ENCODE measurements around the gene CARMIL1.

CARMIL1 gene

GRCh38 chr6:25454136-25454535 lies 175.0 kb downstream of the CARMIL1 start:
- no peak overlapping the region for H3K4me3 ChIP-seq (ENCODE audit: low read length)
- TF ChIP-seq CTCF (conservative IDR thresholded peaks at IDR 0.05; ENCODE audit: low read length): no peak
- peak; percentile 17 for DNase-seq (ENCODE audit: low read depth)

GRCh38 chr6:25456249-25457040 lies 177.3 kb downstream of the CARMIL1 start:
- no peak for DNase-seq (ENCODE audit: low read depth)
- no peak overlapping the region for H3K4me3 ChIP-seq (ENCODE audit: low read length)
- no peak for TF ChIP-seq CTCF (conservative IDR thresholded peaks at IDR 0.05; ENCODE audit: low read length)

DNA sequence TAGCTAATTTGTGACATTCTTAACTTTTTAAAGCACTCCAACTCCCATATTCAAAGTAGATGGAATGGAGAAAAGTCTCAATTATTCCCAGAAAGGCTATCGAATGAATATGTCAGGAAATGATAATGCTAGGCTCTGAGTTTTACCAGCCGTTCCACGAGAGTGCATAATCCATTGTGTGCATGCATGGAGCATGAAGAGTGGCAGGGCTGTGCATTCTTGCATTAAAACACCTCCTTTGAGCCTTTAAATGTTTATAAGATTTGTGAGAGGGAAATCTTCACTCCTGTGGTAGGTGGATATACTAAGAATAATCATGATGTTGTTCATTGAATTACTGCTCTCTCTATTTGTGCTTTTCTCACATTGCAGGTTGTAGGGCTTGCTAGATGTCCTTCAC lies 178.3 kb downstream of the CARMIL1 start:
- DNase-seq (ENCODE audit: low read depth): no peak
- no peak for TF ChIP-seq CTCF (conservative IDR thresholded peaks at IDR 0.05; ENCODE audit: low read length)

DNA sequence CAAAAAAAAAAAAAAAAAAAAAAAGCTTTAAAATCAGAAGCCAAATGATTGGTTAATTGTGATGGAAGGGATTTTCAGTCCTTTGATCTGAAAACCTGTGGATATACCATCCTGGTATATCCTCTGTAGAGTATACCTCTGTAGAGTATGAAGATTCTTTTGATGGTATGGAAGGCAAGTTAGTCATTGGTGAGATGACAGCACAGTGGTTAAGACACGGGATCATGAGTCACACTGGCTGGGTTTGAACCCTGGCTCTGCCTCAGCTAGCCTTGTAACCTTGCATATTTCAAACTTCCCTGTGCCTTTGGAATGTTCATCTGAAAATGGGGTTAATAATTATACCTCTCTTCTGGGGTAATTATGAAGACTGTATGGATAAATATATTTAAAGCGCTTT lies 179.3 kb downstream of the CARMIL1 start:
- no peak overlapping the region for H3K4me3 ChIP-seq (ENCODE audit: low read length)
- no peak for TF ChIP-seq CTCF (conservative IDR thresholded peaks at IDR 0.05; ENCODE audit: low read length)
- DNase-seq (ENCODE audit: low read depth): peak; percentile 61

More for the DNA sequence above, 178.3 kb downstream of the CARMIL1 start:
- no peak overlapping the region for H3K4me3 ChIP-seq (ENCODE audit: low read length)

- DNase-seq (ENCODE audit: low read depth): no peak
Observed at GRCh38 chr6:25462235-25462897, 183.2 kb downstream of the CARMIL1 start.

DNA sequence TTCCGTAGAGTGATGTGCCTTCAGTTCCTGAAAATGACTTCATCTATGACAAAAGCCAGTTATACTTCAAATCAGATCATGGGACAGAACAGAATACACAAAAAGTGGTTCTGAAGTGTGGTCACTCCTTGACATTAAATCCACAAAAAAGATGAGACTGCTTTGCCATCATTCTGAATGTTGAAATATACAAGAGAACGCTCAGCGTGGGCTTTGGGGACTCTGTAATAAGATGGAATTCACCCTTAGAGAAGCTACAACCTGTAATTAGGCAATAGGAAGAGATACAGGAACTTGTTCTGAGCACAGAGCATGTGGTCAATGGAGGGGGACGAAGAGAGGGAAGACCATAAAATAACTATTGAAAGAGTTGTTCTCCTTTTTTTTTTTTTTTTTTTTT lies 184.3 kb downstream of the CARMIL1 start:
- no peak overlapping the region for H3K4me3 ChIP-seq (ENCODE audit: low read length)
- no peak for DNase-seq (ENCODE audit: low read depth)
- no peak for TF ChIP-seq CTCF (conservative IDR thresholded peaks at IDR 0.05; ENCODE audit: low read length)

More at GRCh38 chr6:25462235-25462897, 183.2 kb downstream of the CARMIL1 start:
- H3K4me3 ChIP-seq (ENCODE audit: low read length): no peak overlapping the region
- no peak for TF ChIP-seq CTCF (conservative IDR thresholded peaks at IDR 0.05; ENCODE audit: low read length)

- DNase-seq (ENCODE audit: low read depth): no peak
- no peak overlapping the region for H3K4me3 ChIP-seq (ENCODE audit: low read length)
- no peak for TF ChIP-seq CTCF (conservative IDR thresholded peaks at IDR 0.05; ENCODE audit: low read length)
Observed at GRCh38 chr6:25464225-25464624, 185.1 kb downstream of the CARMIL1 start.
